GM12892 (cell line): ENCODE data around the gene PAK6.

Source experiments
- POLR2A ChIP-seq: IDR thresholded peaks from 2 replicates; pipeline ENCODE4 v1.6.1; 2011; ENCODE audit warnings: low read depth, low read length, control low read depth
- POLR2AphosphoS5 ChIP-seq: IDR thresholded peaks from 2 replicates; pipeline ENCODE4 v1.6.1; 2011; ENCODE audit warnings: low read depth, low read length, control low read depth
- TAF1 ChIP-seq: IDR thresholded peaks from 2 replicates; pipeline ENCODE4 v1.6.1; 2011; ENCODE audit warnings: low read depth, mild to moderate bottlenecking, control low read depth, low read length, borderline replicate concordance

GRCh38 chr15:40248006-40248783 is 9.3 kb downstream of the PAK6 start:
- TF ChIP-seq POLR2AphosphoS5 (no peak), TAF1 (no peak), POLR2A (no peak)
